GM12864 (cell line): ENCODE data around the gene CDR2L.

Experiments used
- DNase-seq: peaks from one replicate; pipeline ENCODE4 v3.0.0-alpha.2; 2011; ENCODE audit warnings: low read depth
- H3K4me3 ChIP-seq: 2 replicates; pipeline ENCODE4 v1.5.1; 2011; ENCODE audit warnings: mild to moderate bottlenecking, low read depth, low read length, control low read depth
- CTCF ChIP-seq: IDR thresholded peaks from 2 replicates; pipeline ENCODE4 v1.5.1; 2011; ENCODE audit warnings: low read depth, mild to moderate bottlenecking, moderate library complexity, low read length, control low read depth, inconsistent platforms; ENCODE audit errors: missing control alignments

CDR2L gene

GRCh38 chr17:75046407-75047289 is 59.2 kb downstream of the CDR2L start, which contains the start of the genes ATP5PD and KCTD2:
ATP5PD (minus strand) TSS chr17:75046969; CDS start chr17:75042650, 4,319 bp downstream.
KCTD2 (plus strand) TSS chr17:75047225; CDS start chr17:75047251, 26 bp downstream.
- peak; percentile 91 for DNase-seq
- peak; percentile 5 for TF ChIP-seq CTCF
- H3K4me3 ChIP-seq: peak within 1 kb of the TSS; percentile 100

GRCh38 chr17:75047398-75048098 is 60.1 kb downstream of the CDR2L start:
- H3K4me3 ChIP-seq: peak overlapping the region; percentile 100
- TF ChIP-seq CTCF: no peak
- DNase-seq: no peak

GRCh38 chr17:75048249-75048878 is 60.9 kb downstream of the CDR2L start:
- H3K4me3 ChIP-seq: peak overlapping the region; percentile 100; the same call in 1 of the 2 replicates
- TF ChIP-seq CTCF: no peak
- DNase-seq: no peak

- DNase-seq: no peak
- H3K4me3 ChIP-seq: no peak overlapping the region
- no peak for TF ChIP-seq CTCF
Observed at GRCh38 chr17:75049057-75049456, 61.6 kb downstream of the CDR2L start.

GRCh38 chr17:75049706-75050105 is 62.3 kb downstream of the CDR2L start:
- TF ChIP-seq CTCF: no peak

GRCh38 chr17:75051941-75052340 is 64.5 kb downstream of the CDR2L start:
- no peak for DNase-seq

More at GRCh38 chr17:75049706-75050105, 62.3 kb downstream of the CDR2L start:
- no peak for DNase-seq
- no peak overlapping the region for H3K4me3 ChIP-seq

More at GRCh38 chr17:75051941-75052340, 64.5 kb downstream of the CDR2L start:
- no peak overlapping the region for H3K4me3 ChIP-seq
- TF ChIP-seq CTCF: no peak
